ENCODE data around the gene TMEM150A. TPM values are rescaled to one million over a fixed set of nuclear protein-coding genes. Genes with fewer than 3 reads are reported as not detected.

Gene TMEM150A
- total RNA-seq, 2 experiments from 2014 or later: 0.92 to 1.1 TPM

Small RNA genes within 50 kb of the gene (small RNA-seq; reads per million reads assigned to genes)
- gene RN7SL126P: not detected

Other genes with a start within 250 kb of the TMEM150A start
- gene RETSAT, start 248.2 kb downstream of the TMEM150A start, total RNA-seq (2014; rRNA removed; shearing (Covaris generic)): 5.9 and 14.1 TPM in 2 replicates
- gene RETSAT, start 248.2 kb downstream of the TMEM150A start, total RNA-seq (2022): 19.2 and 19.9 TPM in 2 replicates
- 12.0 and 22.1 TPM in 2 replicates for gene ELMOD3, start 247.9 kb downstream of the TMEM150A start, total RNA-seq (2014; rRNA removed; shearing (Covaris generic))
- 18.5 and 21.8 TPM in 2 replicates for gene ELMOD3, start 247.9 kb downstream of the TMEM150A start, total RNA-seq (2022)
- gene CAPG, start 192.3 kb downstream of the TMEM150A start, total RNA-seq (2014; rRNA removed; shearing (Covaris generic)): 7.5 and 9.8 TPM in 2 replicates
- gene CAPG, start 192.3 kb downstream of the TMEM150A start, total RNA-seq (2022): 7.9 and 8.1 TPM in 2 replicates
- 0.35 and 0.82 TPM in 2 replicates for gene SH2D6, start 184.0 kb downstream of the TMEM150A start, total RNA-seq (2014; rRNA removed; shearing (Covaris generic))
- 2.6 and 3.5 TPM in 2 replicates for gene SH2D6, start 184.0 kb downstream of the TMEM150A start, total RNA-seq (2022)
- gene MAT2A, start 63.5 kb downstream of the TMEM150A start, total RNA-seq (2014; rRNA removed; shearing (Covaris generic)): 336 and 350 TPM in 2 replicates
- 462 and 466 TPM in 2 replicates for gene MAT2A, start 63.5 kb downstream of the TMEM150A start, total RNA-seq (2022)
- 16.5 and 33.3 TPM in 2 replicates for gene GGCX, start 41.2 kb downstream of the TMEM150A start, total RNA-seq (2014; rRNA removed; shearing (Covaris generic))
- gene GGCX, start 41.2 kb downstream of the TMEM150A start, total RNA-seq (2022): 32.5 and 32.8 TPM in 2 replicates
- gene VAMP8, start 25.1 kb downstream of the TMEM150A start, total RNA-seq (2014; rRNA removed; shearing (Covaris generic)): 112 and 156 TPM in 2 replicates
- gene VAMP8, start 25.1 kb downstream of the TMEM150A start, total RNA-seq (2022): 152 and 160 TPM in 2 replicates
- 0.54 and 3.0 TPM in 2 replicates for gene VAMP5, start 18.3 kb downstream of the TMEM150A start, total RNA-seq (2014; rRNA removed; shearing (Covaris generic))
- 3.8 and 3.9 TPM in 2 replicates for gene VAMP5, start 18.3 kb downstream of the TMEM150A start, total RNA-seq (2022)
- 98.4 and 179 TPM in 2 replicates for gene RNF181, start 7.0 kb downstream of the TMEM150A start, total RNA-seq (2014; rRNA removed; shearing (Covaris generic))
- 95.1 and 97.8 TPM in 2 replicates for gene RNF181, start 7.0 kb downstream of the TMEM150A start, total RNA-seq (2022)
- gene C2orf68, start 9.4 kb upstream of the TMEM150A start, total RNA-seq (2014; rRNA removed; shearing (Covaris generic)): 62.0 and 86.7 TPM in 2 replicates
- 86.2 and 96.1 TPM in 2 replicates for gene C2orf68, start 9.4 kb upstream of the TMEM150A start, total RNA-seq (2022)
- 76.2 and 79.8 TPM in 2 replicates for gene USP39, start 13.5 kb upstream of the TMEM150A start, total RNA-seq (2014; rRNA removed; shearing (Covaris generic))
- 74.5 and 83.2 TPM in 2 replicates for gene USP39, start 13.5 kb upstream of the TMEM150A start, total RNA-seq (2022)
- not detected in 2 replicates for gene SFTPB, start 65.5 kb upstream of the TMEM150A start, total RNA-seq (2014; rRNA removed; shearing (Covaris generic))
- gene SFTPB, start 65.5 kb upstream of the TMEM150A start, total RNA-seq (2022): not detected in 2 replicates
- not detected in 2 replicates for gene GNLY, start 91.7 kb upstream of the TMEM150A start, total RNA-seq (2014; rRNA removed; shearing (Covaris generic))
- gene GNLY, start 91.7 kb upstream of the TMEM150A start, total RNA-seq (2022): not detected in 2 replicates
- 0.44 TPM in 1 of 2 replicates, not detected in the other for gene ATOH8, start 151.3 kb upstream of the TMEM150A start, total RNA-seq (2014; rRNA removed; shearing (Covaris generic))
- gene ATOH8, start 151.3 kb upstream of the TMEM150A start, total RNA-seq (2022): not detected in 2 replicates

Measured in OCI-LY7 (cell line).